ENCODE data around the gene GHSR.

GHSR gene

GRCh38 chr3:172437713-172438112 lies 10.5 kb downstream of the GHSR start:
- DNase-seq, result no peak

GRCh38 chr3:172415323-172415722 lies 32.9 kb downstream of the GHSR start:
- DNase-seq, result no peak

GRCh38 chr3:172411478-172411947 lies 36.7 kb downstream of the GHSR start:
- DNase-seq, result no peak

- DNase-seq, result no peak
Measured at GRCh38 chr3:172410702-172411477, 37.4 kb downstream of the GHSR start.

- no peak for DNase-seq
Measured at GRCh38 chr3:172407872-172408271, 40.4 kb downstream of the GHSR start.

- DNase-seq, result no peak
Measured at GRCh38 chr3:172405914-172406313, 42.3 kb downstream of the GHSR start.

- DNase-seq, result no peak
Measured at GRCh38 chr3:172404237-172404962, 43.9 kb downstream of the GHSR start.

GRCh38 chr3:172402892-172403643 lies 45.2 kb downstream of the GHSR start:
- no peak for DNase-seq

- DNase-seq, result no peak
Measured at GRCh38 chr3:172402090-172402489, 46.2 kb downstream of the GHSR start.

- no peak for DNase-seq
Measured at GRCh38 chr3:172398484-172398883, 49.8 kb downstream of the GHSR start.

GRCh38 chr3:172397716-172398405 lies 50.4 kb downstream of the GHSR start:
- no peak for DNase-seq

- DNase-seq, result no peak
Measured at GRCh38 chr3:172396400-172396799, 51.9 kb downstream of the GHSR start.

- DNase-seq, result no peak
Measured at GRCh38 chr3:172394692-172395091, 53.6 kb downstream of the GHSR start.

Data from inflammatory macrophage (primary cell).